Urothelium cell line (cell line): ENCODE results near the gene SCO1.
"Not testable (repeated sequence)": the region's sequence is repeated elsewhere in the genome, so short reads cannot be mapped to it uniquely, and the experiment has no call there.

Source experiments
- DNase-seq: peaks from one replicate; pipeline ENCODE4 v3.0.0; 2011; ENCODE audit warnings: low spot score, mixed read lengths
- FAIRE-seq: peaks from 2 replicates; lab custom pipeline; 2011; peaks lifted over from hg19 to GRCh38; lab: Jason Lieb, UNC

SCO1 gene

GRCh38 chr17:10727192-10727591, 29.9 kb upstream of the SCO1 start:
- no peak for FAIRE-seq
- no peak for DNase-seq

GRCh38 chr17:10726196-10726595, 28.9 kb upstream of the SCO1 start:
- no peak for FAIRE-seq
- no peak for DNase-seq

- FAIRE-seq, result no peak
Observed at GRCh38 chr17:10725262-10725661, 27.9 kb upstream of the SCO1 start.

GRCh38 chr17:10724546-10725195, 27.3 kb upstream of the SCO1 start:
- no peak for FAIRE-seq
- no peak for DNase-seq

More at GRCh38 chr17:10725262-10725661, 27.9 kb upstream of the SCO1 start:
- no peak for DNase-seq

- FAIRE-seq (no peak), DNase-seq (no peak)
Observed at GRCh38 chr17:10718547-10718946, 21.2 kb upstream of the SCO1 start.

GRCh38 chr17:10716218-10716617, 18.9 kb upstream of the SCO1 start:
- FAIRE-seq (no peak), DNase-seq (no peak)

GRCh38 chr17:10713318-10713717, 16.0 kb upstream of the SCO1 start:
- FAIRE-seq (no peak), DNase-seq (no peak)

GRCh38 chr17:10705727-10706126, 8.4 kb upstream of the SCO1 start:
- no peak for DNase-seq
- no peak for FAIRE-seq

GRCh38 chr17:10702574-10702973, 5.2 kb upstream of the SCO1 start:
- FAIRE-seq (no peak), DNase-seq (no peak)

GRCh38 chr17:10699856-10700255, 2.5 kb upstream of the SCO1 start:
- FAIRE-seq (no peak), DNase-seq (no peak)

GRCh38 chr17:10698096-10698818, 924 bp upstream of the SCO1 start:
- FAIRE-seq (no peak), DNase-seq (no peak)

- not testable (repeated sequence) for FAIRE-seq, DNase-seq
Observed at GRCh38 chr17:10695875-10696407, 1.4 kb downstream of the SCO1 start.

- FAIRE-seq (no peak), DNase-seq (no peak)
Observed at GRCh38 chr17:10687499-10687898, 9.8 kb downstream of the SCO1 start.

GRCh38 chr17:10683853-10684252, 13.5 kb downstream of the SCO1 start:
- DNase-seq (peak; percentile 6), FAIRE-seq (no peak)

GRCh38 chr17:10681866-10682446, 15.4 kb downstream of the SCO1 start:
- DNase-seq, result peak; percentile 9
- FAIRE-seq, result no peak

- no peak for FAIRE-seq
- no peak for DNase-seq
Observed at GRCh38 chr17:10674704-10675103, 22.6 kb downstream of the SCO1 start.

GRCh38 chr17:10673312-10673711, 24.0 kb downstream of the SCO1 start:
- DNase-seq (no peak), FAIRE-seq (no peak)

GRCh38 chr17:10668775-10669174, 28.6 kb downstream of the SCO1 start:
- FAIRE-seq (no peak), DNase-seq (no peak)

- FAIRE-seq, result no peak
- DNase-seq, result no peak
Observed at GRCh38 chr17:10666906-10667305, 30.4 kb downstream of the SCO1 start.

- FAIRE-seq (no peak), DNase-seq (no peak)
Observed at GRCh38 chr17:10664571-10664970, 32.8 kb downstream of the SCO1 start.

- DNase-seq (no peak), FAIRE-seq (no peak)
Observed at GRCh38 chr17:10663231-10663630, 34.1 kb downstream of the SCO1 start.

- FAIRE-seq (no peak), DNase-seq (no peak)
Observed at GRCh38 chr17:10661437-10661836, 35.9 kb downstream of the SCO1 start.
